A549 (cell line): ENCODE results near the gene ZNF275.

Experiments used
- CTCF ChIP-seq: fragments of >200 bp; sonication (Bioruptor Twin); formaldehyde crosslinking; IDR thresholded peaks from 3 replicates; pipeline ENCODE4 v1.5.1; 2016
- POLR2A ChIP-seq: IDR thresholded peaks from 2 replicates; pipeline ENCODE4 v1.6.1; 2012; ENCODE audit warnings: mild to moderate bottlenecking, low read length
- RAD21 ChIP-seq, 2 experiments: fragments of >200 bp in 1 of 2; sonication (Bioruptor Twin) in 1 of 2; formaldehyde crosslinking in 1 of 2; IDR thresholded peaks in 1 of 2; conservative IDR thresholded peaks in 1 of 2; 2 replicates in 1 of 2; 3 replicates in 1 of 2; pipeline ENCODE4 v1.6.1; 2012 to 2018; ENCODE audit warnings: inconsistent platforms in 1 of 2

- TF ChIP-seq CTCF (no peak), POLR2A (no peak), RAD21 (conservative IDR thresholded peaks at IDR 0.05 in 1 of 2, IDR thresholded peaks at IDR 0.05 in 1 of 2) (no peak)
These were observed 16.6 kb upstream of the ZNF275 start for GRCh38 chrX:153317306-153317705.
